ENCODE data around the gene CLDN17.

DNA sequence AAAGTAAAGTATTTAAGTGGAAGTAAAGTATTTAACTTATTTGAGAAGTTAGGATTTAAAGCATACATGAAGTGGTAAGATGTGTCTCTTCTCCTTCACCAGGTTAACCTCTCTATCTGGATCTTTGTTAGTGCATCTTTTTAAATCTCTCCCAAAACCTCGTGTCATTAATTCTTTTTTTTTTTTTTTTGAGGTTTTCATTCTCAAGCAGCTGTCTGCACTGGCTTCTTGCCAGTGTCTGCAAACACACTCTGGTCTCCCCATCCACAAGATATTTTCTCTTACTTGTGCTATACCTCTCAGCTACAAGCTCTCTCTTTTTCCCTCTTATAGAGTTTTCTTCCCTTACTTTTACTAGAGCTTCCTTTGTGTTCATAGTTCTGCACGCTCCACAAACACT lies 49.0 kb downstream of the CLDN17 start:
- TF ChIP-seq, protein P1, sequence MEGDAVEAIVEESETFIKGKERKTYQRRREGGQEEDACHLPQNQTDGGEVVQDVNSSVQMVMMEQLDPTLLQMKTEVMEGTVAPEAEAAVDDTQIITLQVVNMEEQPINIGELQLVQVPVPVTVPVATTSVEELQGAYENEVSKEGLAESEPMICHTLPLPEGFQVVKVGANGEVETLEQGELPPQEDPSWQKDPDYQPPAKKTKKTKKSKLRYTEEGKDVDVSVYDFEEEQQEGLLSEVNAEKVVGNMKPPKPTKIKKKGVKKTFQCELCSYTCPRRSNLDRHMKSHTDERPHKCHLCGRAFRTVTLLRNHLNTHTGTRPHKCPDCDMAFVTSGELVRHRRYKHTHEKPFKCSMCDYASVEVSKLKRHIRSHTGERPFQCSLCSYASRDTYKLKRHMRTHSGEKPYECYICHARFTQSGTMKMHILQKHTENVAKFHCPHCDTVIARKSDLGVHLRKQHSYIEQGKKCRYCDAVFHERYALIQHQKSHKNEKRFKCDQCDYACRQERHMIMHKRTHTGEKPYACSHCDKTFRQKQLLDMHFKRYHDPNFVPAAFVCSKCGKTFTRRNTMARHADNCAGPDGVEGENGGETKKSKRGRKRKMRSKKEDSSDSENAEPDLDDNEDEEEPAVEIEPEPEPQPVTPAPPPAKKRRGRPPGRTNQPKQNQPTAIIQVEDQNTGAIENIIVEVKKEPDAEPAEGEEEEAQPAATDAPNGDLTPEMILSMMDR (IDR thresholded peaks at IDR 0.05), result no peak
- TF ChIP-seq EP300 (IDR thresholded peaks at IDR 0.05), result no peak

All from tibial nerve (tissue), 4 donors.